Suprapubic skin (tissue), 4 donors: ENCODE results near the gene OMG. TPM values are rescaled to one million over a fixed set of nuclear protein-coding genes. Genes with fewer than 3 reads are reported as not detected.
A peak's percentile ranks its signal among the peaks of the same experiment; 100 is the strongest.

Experiments used
- DNase-seq, 2 donors: peaks; one replicate each; pipeline ENCODE4 v3.0.0-alpha.2; 2019; ENCODE audit warnings: low spot score in 2 of 2
- H3K27ac ChIP-seq: fragments of 200-600 bp; sonication (generic); one replicate; pipeline ENCODE4 v1.5.1; 2019
- H3K27me3 ChIP-seq: fragments of 200-600 bp; sonication (generic); one replicate; pipeline ENCODE4 v1.5.1; 2019
- H3K36me3 ChIP-seq: fragments of 200-600 bp; sonication (generic); one replicate; pipeline ENCODE4 v1.5.1; 2019
- H3K4me1 ChIP-seq: fragments of 200-600 bp; sonication (generic); one replicate; pipeline ENCODE4 v1.5.1; 2019
- H3K4me3 ChIP-seq: fragments of 200-600 bp; sonication (generic); one replicate; pipeline ENCODE4 v1.5.1; 2019; ENCODE audit warnings: mild to moderate bottlenecking
- H3K9me3 ChIP-seq: fragments of 200-600 bp; sonication (generic); one replicate; pipeline ENCODE4 v1.5.1; 2019
- CTCF ChIP-seq, 2 donors: fragments of 200-600 bp in 1 of 2; fragments of 450-650 bp in 1 of 2; sonication (generic) in 1 of 2; IDR thresholded peaks; one replicate each; pipeline ENCODE4 v1.5.1; 2016 to 2019; ENCODE audit warnings: antibody characterized with exemption in 2 of 2, mild to moderate bottlenecking in 1 of 2, moderate library complexity in 1 of 2
- EP300 ChIP-seq: sonication (generic); formaldehyde crosslinking; IDR thresholded peaks from one replicate; pipeline ENCODE4 v1.6.1; 2017; ENCODE audit warnings: antibody characterized with exemption
- POLR2A ChIP-seq, 2 donors: fragments of 450-650 bp; IDR thresholded peaks; one replicate each; pipeline ENCODE4 v1.6.1; 2017; ENCODE audit warnings: antibody characterized with exemption in 2 of 2, mild to moderate bottlenecking in 2 of 2, moderate library complexity in 2 of 2
- POLR2AphosphoS5 ChIP-seq, 3 donors: sonication (generic); formaldehyde crosslinking; IDR thresholded peaks; one replicate each; pipeline ENCODE4 v1.6.1; 2017; ENCODE audit warnings: antibody characterized with exemption in 3 of 3
- WGBS: methylation state at CpG from one replicate; pipeline ENCODE4 v1.1.5; 2018; 5-methylcytosine and 5-hydroxymethylcytosine counted together
- total RNA-seq, 4 donors: library from RNA; depleted of rRNA; stranded (reverse); fragments of >200 nt; gene quantifications; one replicate each; pipeline ENCODE4 v1.1.0, GENCODE V29; 2016

OMG gene
- total RNA-seq, 4 donors from 2014 or later = not detected

- Histone ChIP-seq H3K27ac (no peak overlapping the region), H3K36me3 (peaks cover 27% of the 10 kb centered on the region), H3K4me3 (no peak overlapping the region), H3K27me3 (no peaks in the 10 kb centered on the region), H3K9me3 (no peaks in the 10 kb centered on the region), H3K4me1 (no peaks in the 10 kb centered on the region)
- WGBS = 94% methylated on average over 12 of the region's 12 CpGs
- TF ChIP-seq POLR2AphosphoS5 (IDR thresholded peaks at IDR 0.05) = no peak
- TF ChIP-seq EP300 = no peak
- TF ChIP-seq CTCF (IDR thresholded peaks at IDR 0.05) = no peak
- no peak for TF ChIP-seq POLR2A (IDR thresholded peaks at IDR 0.05)
- no peak for DNase-seq
Observed at GRCh38 chr17:31327534-31328159, 30.6 kb upstream of the OMG start.

- H3K27me3 ChIP-seq = no peaks in the 10 kb centered on the region
- H3K27ac ChIP-seq = no peak overlapping the region
- H3K36me3 ChIP-seq = peaks cover 27% of the 10 kb centered on the region
- no peak overlapping the region for H3K4me3 ChIP-seq
- H3K4me1 ChIP-seq = peaks cover 1% of the 10 kb centered on the region
- no peak for DNase-seq
- TF ChIP-seq POLR2AphosphoS5 (IDR thresholded peaks at IDR 0.05) = no peak
- TF ChIP-seq CTCF (IDR thresholded peaks at IDR 0.05) = no peak
- TF ChIP-seq POLR2A (IDR thresholded peaks at IDR 0.05) = no peak
- no peak for TF ChIP-seq EP300
- H3K9me3 ChIP-seq = no peaks in the 10 kb centered on the region
Observed at GRCh38 chr17:31323551-31323950, 26.5 kb upstream of the OMG start.

- Histone ChIP-seq H3K9me3 (no peaks in the 10 kb centered on the region), H3K27me3 (no peaks in the 10 kb centered on the region), H3K36me3 (peaks cover 13% of the 10 kb centered on the region), H3K27ac (no peak overlapping the region), H3K4me3 (no peak overlapping the region), H3K4me1 (peaks cover 12% of the 10 kb centered on the region)
- WGBS = 97% methylated on average over 4 of the region's 4 CpGs
- no peak for DNase-seq
- no peak for TF ChIP-seq EP300
- TF ChIP-seq CTCF (IDR thresholded peaks at IDR 0.05) = no peak
- TF ChIP-seq POLR2AphosphoS5 (IDR thresholded peaks at IDR 0.05) = no peak
- no peak for TF ChIP-seq POLR2A (IDR thresholded peaks at IDR 0.05)
Observed at GRCh38 chr17:31321966-31322365, 24.9 kb upstream of the OMG start.

- Histone ChIP-seq H3K27me3 (no peaks in the 10 kb centered on the region), H3K4me1 (peaks cover 12% of the 10 kb centered on the region), H3K36me3 (peaks cover 8% of the 10 kb centered on the region), H3K9me3 (no peaks in the 10 kb centered on the region), H3K4me3 (peak within 1 kb of the TSS; percentile 33), H3K27ac (peak within 1 kb of the TSS; percentile 65)
- 68% methylated on average over 3 of the region's 3 CpGs for WGBS
- TF ChIP-seq EP300 = no peak
- TF ChIP-seq POLR2A (IDR thresholded peaks at IDR 0.05) = no peak
- no peak for TF ChIP-seq CTCF (IDR thresholded peaks at IDR 0.05)
- TF ChIP-seq POLR2AphosphoS5 (IDR thresholded peaks at IDR 0.05) = no peak
- no peak for DNase-seq
Observed at GRCh38 chr17:31321481-31321880, 24.4 kb upstream of the OMG start, which contains the start of gene EVI2A. EVI2A (minus strand) TSS chr17:31321622; CDS start chr17:31319013, 2,609 bp downstream.

GRCh38 chr17:31320791-31321190 lies 23.8 kb upstream of the OMG start:
- WGBS = 61% methylated on average over 1 of the region's 1 CpG
- H3K4me1 ChIP-seq = peaks cover 12% of the 10 kb centered on the region
- TF ChIP-seq POLR2AphosphoS5 (IDR thresholded peaks at IDR 0.05) (no peak), POLR2A (IDR thresholded peaks at IDR 0.05) (no peak), CTCF (IDR thresholded peaks at IDR 0.05) (no peak), EP300 (no peak)
- peaks cover 2% of the 10 kb centered on the region for H3K36me3 ChIP-seq
- peak overlapping the region; percentile 33 for H3K4me3 ChIP-seq
- no peaks in the 10 kb centered on the region for H3K27me3 ChIP-seq
- no peak for DNase-seq
- no peaks in the 10 kb centered on the region for H3K9me3 ChIP-seq
- peak overlapping the region; percentile 65 for H3K27ac ChIP-seq
